GM19023 (cell line): ENCODE data around the gene HEPN1.

Experiments
- ATAC-seq: cut with Tn5 transposase; IDR thresholded peaks from one replicate; pipeline ENCODE4 v1.9.1; 2021; ENCODE audit warnings: mild to moderate bottlenecking, moderate library complexity; ENCODE audit not compliant: unreplicated experiment

The HEPN1 gene

GRCh38 chr11:124918950-124919349 lies at the start of gene HEPN1:
Gene HEPN1 (plus strand): TSS chr11:124919250.
- no peak for ATAC-seq

GRCh38 chr11:124869331-124869730 lies 49.7 kb upstream of the HEPN1 start:
- no peak for ATAC-seq

GRCh38 chr11:124869856-124870387 lies 49.1 kb upstream of the HEPN1 start:
- ATAC-seq: no peak

- ATAC-seq: no peak
These were observed 48.6 kb upstream of the HEPN1 start for GRCh38 chr11:124870430-124870829.

GRCh38 chr11:124872280-124872679 lies 46.8 kb upstream of the HEPN1 start:
- no peak for ATAC-seq

GRCh38 chr11:124872741-124873140 lies 46.3 kb upstream of the HEPN1 start:
- no peak for ATAC-seq

GRCh38 chr11:124873951-124874350 lies 45.1 kb upstream of the HEPN1 start:
- no peak for ATAC-seq

- ATAC-seq: no peak
These were observed 44.3 kb upstream of the HEPN1 start for GRCh38 chr11:124874571-124875255.

GRCh38 chr11:124875401-124875800 lies 43.6 kb upstream of the HEPN1 start:
- ATAC-seq: no peak

GRCh38 chr11:124875943-124876817 lies 42.9 kb upstream of the HEPN1 start:
- ATAC-seq: peak; percentile 90

- no peak for ATAC-seq
These were observed 42.0 kb upstream of the HEPN1 start for GRCh38 chr11:124876818-124877630.

- ATAC-seq: no peak
These were observed 41.5 kb upstream of the HEPN1 start for GRCh38 chr11:124877631-124877909.

- ATAC-seq: no peak
These were observed 40.9 kb upstream of the HEPN1 start for GRCh38 chr11:124877910-124878758.

- ATAC-seq: no peak
These were observed 40.1 kb upstream of the HEPN1 start for GRCh38 chr11:124878759-124879492.

GRCh38 chr11:124879493-124880289 lies 39.4 kb upstream of the HEPN1 start:
- ATAC-seq: no peak

GRCh38 chr11:124880290-124880611 lies 38.8 kb upstream of the HEPN1 start:
- no peak for ATAC-seq

GRCh38 chr11:124880958-124881357 lies 38.1 kb upstream of the HEPN1 start:
- ATAC-seq: no peak

- ATAC-seq: no peak
These were observed 36.5 kb upstream of the HEPN1 start for GRCh38 chr11:124882339-124883071.
